Epithelial cell of proximal tubule (primary cell): Measurements from ENCODE around the gene CCER1. TPM values are rescaled to one million over a fixed set of nuclear protein-coding genes. Genes with fewer than 3 reads are reported as not detected.

Source experiments
- DNase-seq: peaks from one replicate; pipeline ENCODE4 v3.0.0-alpha.2; 2011; ENCODE audit warnings: low read depth
- H3K4me3 ChIP-seq: 2 replicates; pipeline ENCODE4 v1.5.1; 2011; ENCODE audit warnings: low read depth, mild to moderate bottlenecking, low read length
- CTCF ChIP-seq: conservative IDR thresholded peaks from 2 replicates; pipeline ENCODE4 v1.5.1; 2012; ENCODE audit warnings: low read depth, mild to moderate bottlenecking, low read length
- total RNA-seq: library from RNA; depleted of rRNA; stranded (reverse); fragments of >200 nt; gene quantifications from 2 replicates; pipeline ENCODE4 v1.2.3, GENCODE V29; 2015

CCER1 gene
- total RNA-seq, 1 donor from 2014 or later = not detected

- DNase-seq = no peak
- no peak for TF ChIP-seq CTCF
- no peak overlapping the region for H3K4me3 ChIP-seq
Observed at GRCh38 chr12:90924406-90924805, 30.6 kb downstream of the CCER1 start.

- DNase-seq = no peak
- TF ChIP-seq CTCF = no peak
- no peak overlapping the region for H3K4me3 ChIP-seq
Observed at GRCh38 chr12:90922145-90922627, 32.8 kb downstream of the CCER1 start.

- no peak overlapping the region for H3K4me3 ChIP-seq
- no peak for DNase-seq
- TF ChIP-seq CTCF = no peak
Observed at GRCh38 chr12:90921536-90921935, 33.4 kb downstream of the CCER1 start.

- no peak for TF ChIP-seq CTCF
- H3K4me3 ChIP-seq = no peak overlapping the region
- DNase-seq = no peak
Observed at GRCh38 chr12:90920222-90920621, 34.8 kb downstream of the CCER1 start.

GRCh38 chr12:90917431-90917830, 37.5 kb downstream of the CCER1 start:
- TF ChIP-seq CTCF = no peak
- no peak overlapping the region for H3K4me3 ChIP-seq
- DNase-seq = no peak

GRCh38 chr12:90916516-90916915, 38.5 kb downstream of the CCER1 start:
- no peak for TF ChIP-seq CTCF
- no peak for DNase-seq
- no peak overlapping the region for H3K4me3 ChIP-seq

- DNase-seq = no peak
Observed at GRCh38 chr12:90915353-90915752, 39.6 kb downstream of the CCER1 start.

More at GRCh38 chr12:90915353-90915752, 39.6 kb downstream of the CCER1 start:
- TF ChIP-seq CTCF = no peak
- no peak overlapping the region for H3K4me3 ChIP-seq
